ENCODE results near the gene PTPRD.

- no peak for TF ChIP-seq CTCF (IDR thresholded peaks at IDR 0.05 in 4 of 5, conservative IDR thresholded peaks at IDR 0.05 in 1 of 5)
- TF ChIP-seq POLR2A (IDR thresholded peaks at IDR 0.05), result no peak
Observed at GRCh38 chr9:10071579-10071978, 541.2 kb downstream of the PTPRD start.
